ENCODE results near the gene ASIC4. TPM values are rescaled to one million over a fixed set of nuclear protein-coding genes. Genes with fewer than 3 reads are reported as not detected.

ASIC4 gene
- total RNA-seq, 1 experiment from 2014 or later: 0.79 TPM

DNA sequence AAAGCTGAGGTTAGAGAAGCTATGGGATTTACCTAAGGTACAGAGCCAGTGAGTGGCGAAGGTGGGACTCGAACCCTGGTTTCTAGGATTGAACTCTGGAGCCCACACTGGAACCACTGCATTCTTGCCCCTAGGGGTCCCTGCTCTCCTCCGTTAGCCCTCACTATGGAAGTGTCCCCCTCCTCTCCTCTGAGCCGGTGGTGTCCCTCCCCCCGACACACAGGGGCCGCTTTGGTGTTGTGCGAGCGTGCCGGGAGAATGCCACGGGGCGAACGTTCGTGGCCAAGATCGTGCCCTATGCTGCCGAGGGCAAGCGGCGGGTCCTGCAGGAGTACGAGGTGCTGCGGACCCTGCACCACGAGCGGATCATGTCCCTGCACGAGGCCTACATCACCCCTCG is 24.1 kb upstream of the ASIC4 start (continued):
- TF ChIP-seq, protein P1, sequence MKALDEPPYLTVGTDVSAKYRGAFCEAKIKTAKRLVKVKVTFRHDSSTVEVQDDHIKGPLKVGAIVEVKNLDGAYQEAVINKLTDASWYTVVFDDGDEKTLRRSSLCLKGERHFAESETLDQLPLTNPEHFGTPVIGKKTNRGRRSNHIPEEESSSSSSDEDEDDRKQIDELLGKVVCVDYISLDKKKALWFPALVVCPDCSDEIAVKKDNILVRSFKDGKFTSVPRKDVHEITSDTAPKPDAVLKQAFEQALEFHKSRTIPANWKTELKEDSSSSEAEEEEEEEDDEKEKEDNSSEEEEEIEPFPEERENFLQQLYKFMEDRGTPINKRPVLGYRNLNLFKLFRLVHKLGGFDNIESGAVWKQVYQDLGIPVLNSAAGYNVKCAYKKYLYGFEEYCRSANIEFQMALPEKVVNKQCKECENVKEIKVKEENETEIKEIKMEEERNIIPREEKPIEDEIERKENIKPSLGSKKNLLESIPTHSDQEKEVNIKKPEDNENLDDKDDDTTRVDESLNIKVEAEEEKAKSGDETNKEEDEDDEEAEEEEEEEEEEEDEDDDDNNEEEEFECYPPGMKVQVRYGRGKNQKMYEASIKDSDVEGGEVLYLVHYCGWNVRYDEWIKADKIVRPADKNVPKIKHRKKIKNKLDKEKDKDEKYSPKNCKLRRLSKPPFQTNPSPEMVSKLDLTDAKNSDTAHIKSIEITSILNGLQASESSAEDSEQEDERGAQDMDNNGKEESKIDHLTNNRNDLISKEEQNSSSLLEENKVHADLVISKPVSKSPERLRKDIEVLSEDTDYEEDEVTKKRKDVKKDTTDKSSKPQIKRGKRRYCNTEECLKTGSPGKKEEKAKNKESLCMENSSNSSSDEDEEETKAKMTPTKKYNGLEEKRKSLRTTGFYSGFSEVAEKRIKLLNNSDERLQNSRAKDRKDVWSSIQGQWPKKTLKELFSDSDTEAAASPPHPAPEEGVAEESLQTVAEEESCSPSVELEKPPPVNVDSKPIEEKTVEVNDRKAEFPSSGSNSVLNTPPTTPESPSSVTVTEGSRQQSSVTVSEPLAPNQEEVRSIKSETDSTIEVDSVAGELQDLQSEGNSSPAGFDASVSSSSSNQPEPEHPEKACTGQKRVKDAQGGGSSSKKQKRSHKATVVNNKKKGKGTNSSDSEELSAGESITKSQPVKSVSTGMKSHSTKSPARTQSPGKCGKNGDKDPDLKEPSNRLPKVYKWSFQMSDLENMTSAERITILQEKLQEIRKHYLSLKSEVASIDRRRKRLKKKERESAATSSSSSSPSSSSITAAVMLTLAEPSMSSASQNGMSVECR (CRISPR knock-in tag; IDR thresholded peaks at IDR 0.05; ENCODE audit: borderline replicate concordance): no peak; the same call in 1 of the 2 replicates
- TF ChIP-seq TCF7 (CRISPR knock-in tag; IDR thresholded peaks at IDR 0.05; ENCODE audit: low read depth) (no peak), MXD4 (CRISPR knock-in tag; IDR thresholded peaks at IDR 0.05; ENCODE audit: borderline replicate concordance) (no peak), FOXP1 (CRISPR knock-in tag; IDR thresholded peaks at IDR 0.05; ENCODE audit: borderline replicate concordance) (peak; percentile 44; the same call in 1 of the 2 replicates), ZBTB21 (CRISPR knock-in tag; IDR thresholded peaks at IDR 0.05; ENCODE audit: borderline replicate concordance) (no peak), ZNF121 (CRISPR knock-in tag; IDR thresholded peaks at IDR 0.05) (no peak), TEAD1 (CRISPR knock-in tag; IDR thresholded peaks at IDR 0.05) (peak; percentile 98), ATF1 (CRISPR knock-in tag; IDR thresholded peaks at IDR 0.05) (no peak), NFE2L1 (CRISPR knock-in tag; IDR thresholded peaks at IDR 0.05) (0 out of 2 replicates have a peak, but pooled peaks have one; percentile 27), GTF2I (CRISPR knock-in tag; conservative IDR thresholded peaks at IDR 0.05) (no peak), GABPB1 (CRISPR knock-in tag; IDR thresholded peaks at IDR 0.05) (no peak), TEAD4 (CRISPR knock-in tag; IDR thresholded peaks at IDR 0.05) (peak; percentile 96), TP53 (CRISPR knock-in tag; IDR thresholded peaks at IDR 0.05) (no peak), EMX1 (CRISPR knock-in tag; IDR thresholded peaks at IDR 0.05) (no peak)
- TF ChIP-seq, protein P2, sequence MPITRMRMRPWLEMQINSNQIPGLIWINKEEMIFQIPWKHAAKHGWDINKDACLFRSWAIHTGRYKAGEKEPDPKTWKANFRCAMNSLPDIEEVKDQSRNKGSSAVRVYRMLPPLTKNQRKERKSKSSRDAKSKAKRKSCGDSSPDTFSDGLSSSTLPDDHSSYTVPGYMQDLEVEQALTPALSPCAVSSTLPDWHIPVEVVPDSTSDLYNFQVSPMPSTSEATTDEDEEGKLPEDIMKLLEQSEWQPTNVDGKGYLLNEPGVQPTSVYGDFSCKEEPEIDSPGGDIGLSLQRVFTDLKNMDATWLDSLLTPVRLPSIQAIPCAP (CRISPR knock-in tag; IDR thresholded peaks at IDR 0.05): no peak
- TF ChIP-seq, protein P3, sequence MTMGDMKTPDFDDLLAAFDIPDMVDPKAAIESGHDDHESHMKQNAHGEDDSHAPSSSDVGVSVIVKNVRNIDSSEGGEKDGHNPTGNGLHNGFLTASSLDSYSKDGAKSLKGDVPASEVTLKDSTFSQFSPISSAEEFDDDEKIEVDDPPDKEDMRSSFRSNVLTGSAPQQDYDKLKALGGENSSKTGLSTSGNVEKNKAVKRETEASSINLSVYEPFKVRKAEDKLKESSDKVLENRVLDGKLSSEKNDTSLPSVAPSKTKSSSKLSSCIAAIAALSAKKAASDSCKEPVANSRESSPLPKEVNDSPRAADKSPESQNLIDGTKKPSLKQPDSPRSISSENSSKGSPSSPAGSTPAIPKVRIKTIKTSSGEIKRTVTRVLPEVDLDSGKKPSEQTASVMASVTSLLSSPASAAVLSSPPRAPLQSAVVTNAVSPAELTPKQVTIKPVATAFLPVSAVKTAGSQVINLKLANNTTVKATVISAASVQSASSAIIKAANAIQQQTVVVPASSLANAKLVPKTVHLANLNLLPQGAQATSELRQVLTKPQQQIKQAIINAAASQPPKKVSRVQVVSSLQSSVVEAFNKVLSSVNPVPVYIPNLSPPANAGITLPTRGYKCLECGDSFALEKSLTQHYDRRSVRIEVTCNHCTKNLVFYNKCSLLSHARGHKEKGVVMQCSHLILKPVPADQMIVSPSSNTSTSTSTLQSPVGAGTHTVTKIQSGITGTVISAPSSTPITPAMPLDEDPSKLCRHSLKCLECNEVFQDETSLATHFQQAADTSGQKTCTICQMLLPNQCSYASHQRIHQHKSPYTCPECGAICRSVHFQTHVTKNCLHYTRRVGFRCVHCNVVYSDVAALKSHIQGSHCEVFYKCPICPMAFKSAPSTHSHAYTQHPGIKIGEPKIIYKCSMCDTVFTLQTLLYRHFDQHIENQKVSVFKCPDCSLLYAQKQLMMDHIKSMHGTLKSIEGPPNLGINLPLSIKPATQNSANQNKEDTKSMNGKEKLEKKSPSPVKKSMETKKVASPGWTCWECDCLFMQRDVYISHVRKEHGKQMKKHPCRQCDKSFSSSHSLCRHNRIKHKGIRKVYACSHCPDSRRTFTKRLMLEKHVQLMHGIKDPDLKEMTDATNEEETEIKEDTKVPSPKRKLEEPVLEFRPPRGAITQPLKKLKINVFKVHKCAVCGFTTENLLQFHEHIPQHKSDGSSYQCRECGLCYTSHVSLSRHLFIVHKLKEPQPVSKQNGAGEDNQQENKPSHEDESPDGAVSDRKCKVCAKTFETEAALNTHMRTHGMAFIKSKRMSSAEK (CRISPR knock-in tag; IDR thresholded peaks at IDR 0.05; ENCODE audit: borderline replicate concordance): no peak
- TF ChIP-seq, protein P4, sequence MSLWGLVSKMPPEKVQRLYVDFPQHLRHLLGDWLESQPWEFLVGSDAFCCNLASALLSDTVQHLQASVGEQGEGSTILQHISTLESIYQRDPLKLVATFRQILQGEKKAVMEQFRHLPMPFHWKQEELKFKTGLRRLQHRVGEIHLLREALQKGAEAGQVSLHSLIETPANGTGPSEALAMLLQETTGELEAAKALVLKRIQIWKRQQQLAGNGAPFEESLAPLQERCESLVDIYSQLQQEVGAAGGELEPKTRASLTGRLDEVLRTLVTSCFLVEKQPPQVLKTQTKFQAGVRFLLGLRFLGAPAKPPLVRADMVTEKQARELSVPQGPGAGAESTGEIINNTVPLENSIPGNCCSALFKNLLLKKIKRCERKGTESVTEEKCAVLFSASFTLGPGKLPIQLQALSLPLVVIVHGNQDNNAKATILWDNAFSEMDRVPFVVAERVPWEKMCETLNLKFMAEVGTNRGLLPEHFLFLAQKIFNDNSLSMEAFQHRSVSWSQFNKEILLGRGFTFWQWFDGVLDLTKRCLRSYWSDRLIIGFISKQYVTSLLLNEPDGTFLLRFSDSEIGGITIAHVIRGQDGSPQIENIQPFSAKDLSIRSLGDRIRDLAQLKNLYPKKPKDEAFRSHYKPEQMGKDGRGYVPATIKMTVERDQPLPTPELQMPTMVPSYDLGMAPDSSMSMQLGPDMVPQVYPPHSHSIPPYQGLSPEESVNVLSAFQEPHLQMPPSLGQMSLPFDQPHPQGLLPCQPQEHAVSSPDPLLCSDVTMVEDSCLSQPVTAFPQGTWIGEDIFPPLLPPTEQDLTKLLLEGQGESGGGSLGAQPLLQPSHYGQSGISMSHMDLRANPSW (CRISPR knock-in tag; conservative IDR thresholded peaks at IDR 0.05; ENCODE audit: low read depth): no peak
- TF ChIP-seq, protein P5, sequence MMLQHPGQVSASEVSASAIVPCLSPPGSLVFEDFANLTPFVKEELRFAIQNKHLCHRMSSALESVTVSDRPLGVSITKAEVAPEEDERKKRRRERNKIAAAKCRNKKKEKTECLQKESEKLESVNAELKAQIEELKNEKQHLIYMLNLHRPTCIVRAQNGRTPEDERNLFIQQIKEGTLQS (CRISPR knock-in tag; conservative IDR thresholded peaks at IDR 0.05): no peak
- TF ChIP-seq, protein P6, sequence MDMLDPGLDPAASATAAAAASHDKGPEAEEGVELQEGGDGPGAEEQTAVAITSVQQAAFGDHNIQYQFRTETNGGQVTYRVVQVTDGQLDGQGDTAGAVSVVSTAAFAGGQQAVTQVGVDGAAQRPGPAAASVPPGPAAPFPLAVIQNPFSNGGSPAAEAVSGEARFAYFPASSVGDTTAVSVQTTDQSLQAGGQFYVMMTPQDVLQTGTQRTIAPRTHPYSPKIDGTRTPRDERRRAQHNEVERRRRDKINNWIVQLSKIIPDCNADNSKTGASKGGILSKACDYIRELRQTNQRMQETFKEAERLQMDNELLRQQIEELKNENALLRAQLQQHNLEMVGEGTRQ (CRISPR knock-in tag; IDR thresholded peaks at IDR 0.05): no peak
- TF ChIP-seq, protein P7, sequence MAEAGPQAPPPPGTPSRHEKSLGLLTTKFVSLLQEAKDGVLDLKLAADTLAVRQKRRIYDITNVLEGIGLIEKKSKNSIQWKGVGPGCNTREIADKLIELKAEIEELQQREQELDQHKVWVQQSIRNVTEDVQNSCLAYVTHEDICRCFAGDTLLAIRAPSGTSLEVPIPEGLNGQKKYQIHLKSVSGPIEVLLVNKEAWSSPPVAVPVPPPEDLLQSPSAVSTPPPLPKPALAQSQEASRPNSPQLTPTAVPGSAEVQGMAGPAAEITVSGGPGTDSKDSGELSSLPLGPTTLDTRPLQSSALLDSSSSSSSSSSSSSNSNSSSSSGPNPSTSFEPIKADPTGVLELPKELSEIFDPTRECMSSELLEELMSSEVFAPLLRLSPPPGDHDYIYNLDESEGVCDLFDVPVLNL (CRISPR knock-in tag; IDR thresholded peaks at IDR 0.05; ENCODE audit: borderline replicate concordance, low read depth): no peak
- TF ChIP-seq, protein P8, sequence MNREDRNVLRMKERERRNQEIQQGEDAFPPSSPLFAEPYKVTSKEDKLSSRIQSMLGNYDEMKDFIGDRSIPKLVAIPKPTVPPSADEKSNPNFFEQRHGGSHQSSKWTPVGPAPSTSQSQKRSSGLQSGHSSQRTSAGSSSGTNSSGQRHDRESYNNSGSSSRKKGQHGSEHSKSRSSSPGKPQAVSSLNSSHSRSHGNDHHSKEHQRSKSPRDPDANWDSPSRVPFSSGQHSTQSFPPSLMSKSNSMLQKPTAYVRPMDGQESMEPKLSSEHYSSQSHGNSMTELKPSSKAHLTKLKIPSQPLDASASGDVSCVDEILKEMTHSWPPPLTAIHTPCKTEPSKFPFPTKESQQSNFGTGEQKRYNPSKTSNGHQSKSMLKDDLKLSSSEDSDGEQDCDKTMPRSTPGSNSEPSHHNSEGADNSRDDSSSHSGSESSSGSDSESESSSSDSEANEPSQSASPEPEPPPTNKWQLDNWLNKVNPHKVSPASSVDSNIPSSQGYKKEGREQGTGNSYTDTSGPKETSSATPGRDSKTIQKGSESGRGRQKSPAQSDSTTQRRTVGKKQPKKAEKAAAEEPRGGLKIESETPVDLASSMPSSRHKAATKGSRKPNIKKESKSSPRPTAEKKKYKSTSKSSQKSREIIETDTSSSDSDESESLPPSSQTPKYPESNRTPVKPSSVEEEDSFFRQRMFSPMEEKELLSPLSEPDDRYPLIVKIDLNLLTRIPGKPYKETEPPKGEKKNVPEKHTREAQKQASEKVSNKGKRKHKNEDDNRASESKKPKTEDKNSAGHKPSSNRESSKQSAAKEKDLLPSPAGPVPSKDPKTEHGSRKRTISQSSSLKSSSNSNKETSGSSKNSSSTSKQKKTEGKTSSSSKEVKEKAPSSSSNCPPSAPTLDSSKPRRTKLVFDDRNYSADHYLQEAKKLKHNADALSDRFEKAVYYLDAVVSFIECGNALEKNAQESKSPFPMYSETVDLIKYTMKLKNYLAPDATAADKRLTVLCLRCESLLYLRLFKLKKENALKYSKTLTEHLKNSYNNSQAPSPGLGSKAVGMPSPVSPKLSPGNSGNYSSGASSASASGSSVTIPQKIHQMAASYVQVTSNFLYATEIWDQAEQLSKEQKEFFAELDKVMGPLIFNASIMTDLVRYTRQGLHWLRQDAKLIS (CRISPR knock-in tag; IDR thresholded peaks at IDR 0.05; ENCODE audit: borderline replicate concordance): no peak

Measured in WTC11 (cell line).